Kidney (tissue), 14 donors: ENCODE results near the gene PANK4. TPM values are rescaled to one million over a fixed set of nuclear protein-coding genes. Genes with fewer than 3 reads are reported as not detected.

Source experiments
- DNase-seq, 5 donors: peaks; one replicate each; pipeline ENCODE4 v3.0.0-alpha.2; 2013 to 2020
- FAIRE-seq: peaks from 2 replicates; lab custom pipeline; 2012; peaks lifted over from hg19 to GRCh38; lab: Jason Lieb, UNC
- H3K27ac ChIP-seq, 2 donors: one replicate each; pipeline ENCODE4 v1.7.0; 2013; ENCODE audit warnings: low read depth in 2 of 2, low read length in 2 of 2, inconsistent platforms in 1 of 2
- H3K27me3 ChIP-seq: one replicate; pipeline ENCODE4 v1.7.1; 2013; ENCODE audit warnings: low read length, inconsistent platforms; ENCODE audit not compliant: control insufficient read depth, insufficient read depth
- H3K36me3 ChIP-seq, 3 donors: one replicate each; pipeline versions ENCODE4 v1.7.0 to v1.7.1; 2013; ENCODE audit warnings: low read length in 3 of 3, control low read depth in 1 of 3, inconsistent platforms in 1 of 3; ENCODE audit not compliant: insufficient read depth in 3 of 3, control insufficient read depth in 2 of 3
- H3K4me1 ChIP-seq, 3 donors: one replicate each; pipeline versions ENCODE4 v1.7.0 to v1.7.1; 2013; ENCODE audit warnings: low read length in 3 of 3, inconsistent platforms in 1 of 3, low read depth in 1 of 3; ENCODE audit not compliant: control insufficient read depth in 2 of 3, insufficient read depth in 2 of 3
- H3K4me3 ChIP-seq, 3 donors: one replicate each; pipeline versions ENCODE4 v1.7.0 to v1.8.1; 2013; ENCODE audit warnings: low read length in 3 of 3, control low read depth in 1 of 3, inconsistent platforms in 1 of 3
- H3K9ac ChIP-seq, 3 donors: one replicate each; pipeline versions ENCODE4 v1.7.0 to v1.7.1; 2013; ENCODE audit warnings: low read length in 3 of 3, control low read depth in 1 of 3, inconsistent platforms in 1 of 3
- H3K9me3 ChIP-seq, 3 donors: one replicate each; pipeline versions ENCODE4 v1.7.0 to v1.7.1; 2013; ENCODE audit warnings: low read length in 3 of 3, control low read depth in 1 of 3, inconsistent platforms in 1 of 3; ENCODE audit not compliant: control insufficient read depth in 2 of 3, insufficient read depth in 1 of 3
- CTCF ChIP-seq: IDR thresholded peaks from 3 replicates; pipeline ENCODE4 v1.5.1; 2012; ENCODE audit warnings: mild to moderate bottlenecking, moderate library complexity, borderline replicate concordance; ENCODE audit not compliant: insufficient read depth; ENCODE audit errors: extremely low read depth
- intact Hi-C: fragments of 100-400 bp; cut with DNase I; formaldehyde crosslinking; loops from one replicate; pipeline ENCODE4 v1.11.1; 2022
- polyA plus RNA-seq: library from polyadenylated mRNA; stranded (reverse); fragments of 350-450 nt; fragmentation: Illumina TruSeq; extraction: RNeasy Lipid Tissue Mini Kit (QIAGEN cat#74804); gene quantifications from one replicate; pipeline ENCODE4 v1.2.3, GENCODE V29; 2014; ENCODE audit warnings: low read depth, low replicate concordance; ENCODE audit not compliant: insufficient read depth
- total RNA-seq: library from RNA; stranded (reverse); fragmentation: NEBNext Ultra II Directional; extraction: Animal tissue kit (Norgen Biotek cat#: 25700); gene quantifications from one replicate; pipeline ENCODE4 v1.2.1, GENCODE V29; 2021
- donor health status: control.
- donor health status: control.
- donor health status: control.
- donor health status: control.
- donor health status: control.
- donor health status: DM: yes; HTN: yes; CAD: no.
- donor health status: Normal renal cell carcinoma (clear cell type).

The PANK4 gene
- total and polyA plus RNA-seq, 2 donors from 2014 or later: 13.3 to 33.7 TPM

DNA sequence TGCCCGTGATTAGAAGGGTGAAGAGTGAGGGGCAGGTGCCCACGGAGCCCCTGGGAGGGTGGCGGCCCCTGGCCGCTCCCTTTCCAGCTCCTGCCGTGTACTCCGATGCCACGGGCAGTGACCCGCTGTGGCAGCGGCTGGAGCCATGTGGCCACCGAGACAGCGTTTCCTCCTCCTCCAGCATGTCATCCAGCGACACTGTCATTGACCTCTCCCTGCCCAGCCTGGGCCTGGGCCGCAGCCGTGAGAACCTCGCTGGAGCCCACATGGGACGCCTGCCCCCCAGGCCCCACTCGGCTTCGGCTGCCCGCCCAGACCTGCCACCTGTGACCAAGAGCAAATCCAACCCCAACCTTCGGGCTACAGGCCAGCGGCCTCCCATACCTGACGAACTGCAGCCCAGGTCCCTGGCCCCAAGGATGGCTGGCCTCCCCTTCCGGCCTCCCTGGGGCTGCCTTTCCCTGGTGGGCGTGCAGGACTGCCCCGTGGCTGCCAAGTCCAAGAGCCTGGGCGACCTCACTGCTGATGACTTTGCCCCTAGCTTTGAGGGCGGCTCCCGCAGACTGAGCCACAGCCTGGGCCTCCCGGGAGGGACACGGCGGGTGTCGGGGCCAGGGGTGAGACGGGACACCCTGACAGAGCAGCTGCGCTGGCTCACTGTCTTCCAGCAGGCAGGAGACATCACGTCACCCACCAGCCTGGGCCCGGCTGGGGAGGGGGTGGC is 22.0 kb downstream of the PANK4 start:
- TF ChIP-seq CTCF: no peak
- Histone ChIP-seq H3K4me3 (no peak overlapping the region), H3K9me3 (no peaks in the 10 kb centered on the region), H3K27me3 (peaks cover 4% of the 10 kb centered on the region), H3K27ac (no peak overlapping the region), H3K4me1 (no peaks in the 10 kb centered on the region), H3K36me3 (no peaks in the 10 kb centered on the region), H3K9ac (no peak overlapping the region)
- FAIRE-seq: no peak
- intact Hi-C loops: no loop called here
- DNase-seq: peak in 3 of 5 donors; percentile 64 to 78 (median 77)

DNA sequence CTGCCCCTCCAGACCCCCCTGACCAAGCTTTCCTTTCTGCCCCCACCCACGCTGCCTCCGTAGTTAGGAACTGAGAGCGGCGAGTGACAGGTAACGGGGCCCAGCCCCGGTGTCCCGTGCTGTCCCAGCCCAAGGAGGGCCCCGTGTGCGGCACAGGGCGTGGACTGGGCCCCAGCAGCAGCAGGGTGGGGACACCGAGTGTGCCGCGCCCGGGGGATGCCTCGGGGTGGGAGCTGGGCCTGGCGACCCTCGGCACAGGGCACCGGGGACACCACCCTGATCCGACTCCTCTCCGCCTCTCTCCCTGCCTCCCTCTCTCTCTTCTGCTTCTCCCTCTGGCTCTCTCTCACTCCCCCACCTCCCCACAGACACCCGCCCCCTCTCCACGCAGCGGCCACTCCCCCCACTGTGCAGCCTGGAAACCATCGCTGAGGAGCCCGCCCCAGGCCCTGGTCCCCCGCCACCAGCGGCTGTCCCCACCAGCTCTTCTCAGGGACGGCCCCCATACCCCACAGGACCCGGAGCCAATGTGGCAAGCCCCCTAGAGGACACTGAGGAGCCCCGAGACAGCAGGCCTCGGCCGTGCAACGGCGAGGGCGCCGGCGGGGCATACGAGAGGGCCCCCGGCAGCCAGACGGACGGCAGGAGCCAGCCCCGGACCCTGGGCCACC is 22.7 kb downstream of the PANK4 start:
- H3K27me3 ChIP-seq: peaks cover 4% of the 10 kb centered on the region
- H3K9ac ChIP-seq: no peak overlapping the region
- DNase-seq (peak in 2 of 5 donors; percentile 30 to 44), FAIRE-seq (no peak)
- no peak overlapping the region for H3K4me3 ChIP-seq
- no peak for TF ChIP-seq CTCF
- no peak overlapping the region for H3K27ac ChIP-seq
- H3K4me1 ChIP-seq: no peaks in the 10 kb centered on the region
- intact Hi-C loops: no loop called here
- H3K9me3 ChIP-seq: no peaks in the 10 kb centered on the region
- no peaks in the 10 kb centered on the region for H3K36me3 ChIP-seq

GRCh38 chr1:2502661-2503553 is 23.5 kb downstream of the PANK4 start:
- Histone ChIP-seq H3K4me1 (no peaks in the 10 kb centered on the region), H3K4me3 (no peak overlapping the region), H3K36me3 (no peaks in the 10 kb centered on the region), H3K9me3 (no peaks in the 10 kb centered on the region), H3K27me3 (peaks cover 4% of the 10 kb centered on the region), H3K27ac (no peak overlapping the region), H3K9ac (no peak overlapping the region)
- intact Hi-C loops: no loop called here
- DNase-seq (no peak), FAIRE-seq (no peak)
- TF ChIP-seq CTCF: no peak
